OCI-LY1 (cell line): Measurements from ENCODE around the gene MYOM1.

Experiments used
- H2AFZ ChIP-seq: fragments of 200-600 bp; sonication (generic), shearing (Covaris generic); 2 replicates; pipeline ENCODE4 v1.6.0; 2014; ENCODE audit warnings: antibody characterized with exemption, mild to moderate bottlenecking, low read length
- H3F3A ChIP-seq: fragments of 200-600 bp; sonication (generic), shearing (Covaris generic); 2 replicates; pipeline ENCODE4 v1.6.0; 2014; ENCODE audit warnings: mild to moderate bottlenecking, antibody characterized with exemption, low read length, moderate library complexity; ENCODE audit not compliant: insufficient read depth
- H3K27ac ChIP-seq: fragments of 200-600 bp; sonication (generic); 2 replicates; pipeline ENCODE4 v1.5.1; 2014; ENCODE audit warnings: low read length, mixed run types, mild to moderate bottlenecking, low read depth; ENCODE audit not compliant: poor library complexity, severe bottlenecking
- H3K27me3 ChIP-seq: fragments of 200-600 bp; sonication (generic); 2 replicates; pipeline ENCODE4 v1.6.0; 2014; ENCODE audit warnings: antibody characterized with exemption, mild to moderate bottlenecking, low read length, moderate library complexity; ENCODE audit not compliant: insufficient read depth
- H3K36me3 ChIP-seq: fragments of 200-600 bp; sonication (generic); 2 replicates; pipeline ENCODE4 v1.6.1; 2014; ENCODE audit warnings: mild to moderate bottlenecking, antibody characterized with exemption, low read length, moderate library complexity, mixed read lengths; ENCODE audit not compliant: insufficient read depth
- H3K4me1 ChIP-seq: fragments of 200-600 bp; sonication (generic); 2 replicates; pipeline ENCODE4 v1.5.1; 2014; ENCODE audit warnings: mild to moderate bottlenecking, low read length, moderate library complexity; ENCODE audit not compliant: insufficient read depth, severe bottlenecking
- H3K4me2 ChIP-seq: fragments of 200-600 bp; sonication (generic), shearing (Covaris generic); 2 replicates; pipeline ENCODE4 v1.6.1; 2014; ENCODE audit warnings: low read length
- H3K4me3 ChIP-seq: fragments of 200-600 bp; sonication (generic); 2 replicates; pipeline ENCODE4 v1.5.1; 2014; ENCODE audit warnings: low read length, low read depth, mild to moderate bottlenecking, mixed read lengths; ENCODE audit not compliant: poor library complexity, severe bottlenecking
- H3K79me2 ChIP-seq: fragments of 200-600 bp; shearing (Covaris generic); 2 replicates; pipeline ENCODE4 v1.6.1; 2016; ENCODE audit warnings: mixed run types, low read length, mixed read lengths; ENCODE audit not compliant: insufficient read depth
- H3K9ac ChIP-seq: fragments of 200-600 bp; sonication (generic), shearing (Covaris generic); 2 replicates; pipeline ENCODE4 v1.6.1; 2014; ENCODE audit warnings: mild to moderate bottlenecking, low read length, mixed read lengths
- H3K9me2 ChIP-seq: fragments of 200-600 bp; sonication (generic), shearing (Covaris generic); 2 replicates; pipeline ENCODE4 v1.6.1; 2014; ENCODE audit warnings: low read depth, mild to moderate bottlenecking, low read length, mixed read lengths
- H3K9me3 ChIP-seq: fragments of 200-600 bp; shearing (Covaris generic); 2 replicates; pipeline ENCODE4 v1.6.1; 2014; ENCODE audit warnings: low read length, mixed read lengths
- H4K20me1 ChIP-seq: fragments of 200-600 bp; sonication (generic), shearing (Covaris generic); 2 replicates; pipeline ENCODE4 v1.6.0; 2016; ENCODE audit warnings: mild to moderate bottlenecking, low read length; ENCODE audit not compliant: insufficient read depth
- CTCF ChIP-seq: fragments of 200-600 bp; sonication (generic), shearing (Covaris generic); IDR thresholded peaks from 2 replicates; pipeline ENCODE4 v1.5.1; 2017; ENCODE audit warnings: mild to moderate bottlenecking, antibody characterized with exemption, low read length, moderate library complexity, mixed read lengths
- EZH2 ChIP-seq: fragments of 200-600 bp; sonication (generic), shearing (Covaris generic); IDR thresholded peaks from 2 replicates; pipeline ENCODE4 v1.8.0; 2017; ENCODE audit warnings: borderline replicate concordance, mixed run types, mild to moderate bottlenecking, antibody characterized with exemption, low read length, moderate library complexity, mixed read lengths

The MYOM1 gene

GRCh38 chr18:3170441-3171161 is 49.2 kb downstream of the MYOM1 start:
- Histone ChIP-seq H3K4me2 (no peak overlapping the region), H4K20me1 (no peaks in the 10 kb centered on the region), H3K27me3 (no peaks in the 10 kb centered on the region), H3K4me1 (peaks cover 45% of the 10 kb centered on the region), H3K9me3 (no peaks in the 10 kb centered on the region), H3F3A (no peaks in the 10 kb centered on the region), H3K9ac (no peak overlapping the region), H3K9me2 (no peaks in the 10 kb centered on the region), H3K79me2 (no peaks in the 10 kb centered on the region), H3K36me3 (no peaks in the 10 kb centered on the region), H2AFZ (no peak overlapping the region), H3K27ac (no peak overlapping the region), H3K4me3 (no peak overlapping the region)
- TF ChIP-seq CTCF (no peak), EZH2 (no peak)

GRCh38 chr18:3164381-3164780 is 55.4 kb downstream of the MYOM1 start:
- H3K9ac ChIP-seq: no peak overlapping the region
- H4K20me1 ChIP-seq: no peaks in the 10 kb centered on the region
- H3K79me2 ChIP-seq: no peaks in the 10 kb centered on the region
- no peaks in the 10 kb centered on the region for H3K9me3 ChIP-seq
- peaks cover 8% of the 10 kb centered on the region for H3K4me1 ChIP-seq
- no peaks in the 10 kb centered on the region for H3K9me2 ChIP-seq
- H3K4me2 ChIP-seq: no peak overlapping the region
- no peaks in the 10 kb centered on the region for H3F3A ChIP-seq
- no peak for TF ChIP-seq EZH2
- TF ChIP-seq CTCF: no peak
- no peak overlapping the region for H3K27ac ChIP-seq
- no peaks in the 10 kb centered on the region for H3K36me3 ChIP-seq
- H3K4me3 ChIP-seq: no peak overlapping the region
- H3K27me3 ChIP-seq: no peaks in the 10 kb centered on the region
- no peak overlapping the region for H2AFZ ChIP-seq

- H3K4me2 ChIP-seq: no peak overlapping the region
- no peaks in the 10 kb centered on the region for H3F3A ChIP-seq
- no peaks in the 10 kb centered on the region for H4K20me1 ChIP-seq
- no peak overlapping the region for H2AFZ ChIP-seq
- H3K9ac ChIP-seq: no peak overlapping the region
- H3K79me2 ChIP-seq: no peaks in the 10 kb centered on the region
- no peaks in the 10 kb centered on the region for H3K27me3 ChIP-seq
- no peaks in the 10 kb centered on the region for H3K36me3 ChIP-seq
- no peak overlapping the region for H3K4me3 ChIP-seq
- peaks cover 8% of the 10 kb centered on the region for H3K4me1 ChIP-seq
- H3K27ac ChIP-seq: no peak overlapping the region
- TF ChIP-seq CTCF: no peak
- TF ChIP-seq EZH2: no peak
- H3K9me2 ChIP-seq: no peaks in the 10 kb centered on the region
- no peaks in the 10 kb centered on the region for H3K9me3 ChIP-seq
These were observed 55.8 kb downstream of the MYOM1 start for GRCh38 chr18:3163968-3164367.
